NCI-H82 treated with DMSO at 0.1 percent for 48 hours (cell line): ENCODE data around the gene AGPAT3.

Experiments used
- DNase-seq: peaks from one replicate; lab custom pipeline; 2025; ENCODE audit not compliant: unreplicated experiment; lab: John Stamatoyannopoulos, UW

Gene AGPAT3

GRCh38 chr21:44012474-44013379 is 147.7 kb downstream of the AGPAT3 start:
- no peak for DNase-seq

- DNase-seq, result no peak
Observed at GRCh38 chr21:44013380-44014088, 148.5 kb downstream of the AGPAT3 start.

DNA sequence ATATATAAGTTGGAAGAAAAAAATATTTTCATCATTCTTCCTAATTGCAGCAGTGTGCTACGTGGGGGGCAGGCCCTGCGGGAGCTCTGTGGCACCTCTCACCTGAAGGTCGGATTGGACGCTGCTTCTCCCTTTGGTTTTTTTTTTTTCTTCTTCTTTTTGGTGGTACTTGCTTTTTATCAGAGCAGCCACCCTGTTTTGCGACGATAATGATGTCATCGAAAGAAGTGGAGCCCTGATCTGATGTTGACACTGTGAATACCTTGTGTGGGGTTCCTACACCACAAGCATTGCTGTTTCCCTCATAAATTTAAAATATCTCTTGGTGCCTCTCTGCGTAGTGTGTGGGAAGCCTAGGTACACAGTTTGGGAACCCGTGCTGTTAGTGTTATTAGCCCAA is 152.6 kb downstream of the AGPAT3 start:
- no peak for DNase-seq

DNA sequence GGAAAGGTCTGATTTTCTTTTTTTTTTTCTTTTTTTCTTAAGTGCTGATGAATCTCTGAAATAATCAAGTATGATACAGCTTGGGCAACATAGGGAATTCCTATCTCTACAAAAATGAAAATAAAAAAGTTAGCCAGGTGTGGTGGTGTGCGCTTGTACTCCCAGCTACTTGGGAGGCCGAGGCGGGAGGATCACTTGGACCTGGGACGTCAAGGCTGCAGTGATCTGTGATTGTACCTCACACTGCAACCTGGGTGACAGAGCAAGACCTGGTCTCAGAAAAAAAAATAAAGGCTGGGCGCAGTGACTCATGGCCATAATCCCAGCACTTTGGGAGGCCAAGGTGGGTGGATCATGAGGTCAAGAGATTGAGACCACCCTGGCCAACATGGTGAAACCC is 153.1 kb downstream of the AGPAT3 start:
- no peak for DNase-seq

GRCh38 chr21:44018813-44019567 is 154.0 kb downstream of the AGPAT3 start:
- peak; percentile 92 for DNase-seq

GRCh38 chr21:44019568-44019958 is 154.5 kb downstream of the AGPAT3 start:
- peak; percentile 92 for DNase-seq

DNA sequence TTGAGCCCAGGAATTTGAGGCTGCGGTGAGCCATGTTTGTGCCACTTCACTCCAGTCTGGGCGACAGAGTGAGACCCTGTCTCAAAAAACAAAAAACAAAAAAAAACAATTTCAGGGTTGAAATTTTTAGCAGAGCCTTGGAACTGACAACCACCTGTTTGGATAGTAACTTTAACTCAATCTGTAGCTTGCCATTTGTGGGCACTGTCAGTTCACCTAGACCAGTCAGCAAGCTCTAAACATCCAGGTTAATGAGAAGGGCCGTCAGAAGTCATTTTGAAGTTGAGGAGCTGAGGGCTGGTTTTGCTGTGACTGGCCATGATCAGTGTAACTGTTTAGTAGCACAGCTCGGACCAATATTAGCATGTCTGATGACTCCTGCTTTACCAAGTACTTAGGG is 155.5 kb downstream of the AGPAT3 start:
- peak; percentile 77 for DNase-seq

DNA sequence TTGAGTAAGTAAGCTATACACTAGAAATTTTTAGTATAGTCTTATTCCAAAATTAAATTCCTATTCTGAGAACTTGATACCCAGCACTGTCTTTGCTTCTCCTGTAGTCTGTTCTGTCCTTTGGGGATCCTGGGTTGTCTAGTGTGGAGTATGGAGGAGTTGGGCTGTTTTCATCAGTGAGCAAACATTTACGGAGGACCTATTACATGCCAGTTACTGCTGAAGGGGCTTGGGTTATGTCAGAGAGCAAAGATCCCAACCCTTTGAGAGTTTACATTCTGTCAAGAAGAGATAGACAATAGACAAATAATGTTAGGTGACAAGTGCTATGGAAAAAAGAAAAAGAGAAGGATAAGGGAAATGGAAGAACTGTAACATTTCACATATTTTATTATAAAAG is 156.0 kb downstream of the AGPAT3 start:
- DNase-seq, result peak; percentile 74

GRCh38 chr21:44024257-44024656 is 159.2 kb downstream of the AGPAT3 start:
- no peak for DNase-seq

- no peak for DNase-seq
Observed at GRCh38 chr21:44024887-44025353, 159.9 kb downstream of the AGPAT3 start.

DNA sequence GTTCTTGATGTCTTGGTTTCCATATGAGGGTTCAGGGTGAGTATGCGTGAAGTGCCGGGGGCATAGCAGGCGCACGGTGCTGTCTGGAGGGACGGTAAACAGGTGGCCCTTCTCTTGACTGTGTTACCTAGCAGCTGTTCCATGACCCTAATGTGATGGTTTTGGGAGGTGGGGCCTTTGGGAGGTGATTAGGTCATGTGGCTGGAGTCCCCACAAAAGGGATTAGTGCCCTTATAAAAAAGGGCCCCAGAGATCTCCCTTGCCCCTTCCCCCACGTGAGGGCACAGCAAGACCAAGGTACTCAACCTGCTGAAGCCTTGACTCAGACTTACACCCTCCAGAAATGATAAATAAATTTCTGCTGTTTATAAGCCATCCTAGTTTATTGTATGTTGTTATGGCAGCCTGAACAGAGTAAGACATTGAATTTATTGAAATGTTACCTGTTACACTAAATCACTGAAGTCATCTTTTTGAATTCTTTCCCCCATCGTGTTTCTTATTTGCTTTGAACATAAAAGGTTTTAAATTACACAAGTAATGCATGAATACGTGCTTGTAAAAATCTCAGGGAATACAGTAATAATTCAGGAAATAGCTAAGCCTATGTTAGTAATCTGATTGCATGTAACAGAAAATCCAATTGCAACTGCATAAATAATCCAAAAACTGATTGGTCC is 162.7 kb downstream of the AGPAT3 start:
- DNase-seq, result peak; percentile 69

DNA sequence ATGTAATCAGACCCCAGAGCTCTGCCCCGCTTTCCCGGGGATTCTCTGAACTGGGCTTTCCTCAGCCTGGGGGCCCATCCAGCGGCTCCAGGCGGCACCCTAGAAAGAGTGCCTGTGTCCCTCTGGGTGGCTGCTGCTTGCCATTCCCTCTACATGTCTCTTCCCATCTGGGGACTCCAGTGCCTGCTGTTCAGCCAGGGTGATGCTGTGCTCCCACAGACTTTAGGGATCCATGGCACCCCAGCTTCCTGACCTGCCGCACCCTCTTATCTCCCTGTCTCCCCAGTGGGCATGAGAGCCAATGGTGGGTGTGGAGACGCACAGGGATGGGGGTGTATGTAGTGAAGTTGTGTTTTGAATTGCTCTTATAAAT is 163.2 kb downstream of the AGPAT3 start:
- no peak for DNase-seq

DNA sequence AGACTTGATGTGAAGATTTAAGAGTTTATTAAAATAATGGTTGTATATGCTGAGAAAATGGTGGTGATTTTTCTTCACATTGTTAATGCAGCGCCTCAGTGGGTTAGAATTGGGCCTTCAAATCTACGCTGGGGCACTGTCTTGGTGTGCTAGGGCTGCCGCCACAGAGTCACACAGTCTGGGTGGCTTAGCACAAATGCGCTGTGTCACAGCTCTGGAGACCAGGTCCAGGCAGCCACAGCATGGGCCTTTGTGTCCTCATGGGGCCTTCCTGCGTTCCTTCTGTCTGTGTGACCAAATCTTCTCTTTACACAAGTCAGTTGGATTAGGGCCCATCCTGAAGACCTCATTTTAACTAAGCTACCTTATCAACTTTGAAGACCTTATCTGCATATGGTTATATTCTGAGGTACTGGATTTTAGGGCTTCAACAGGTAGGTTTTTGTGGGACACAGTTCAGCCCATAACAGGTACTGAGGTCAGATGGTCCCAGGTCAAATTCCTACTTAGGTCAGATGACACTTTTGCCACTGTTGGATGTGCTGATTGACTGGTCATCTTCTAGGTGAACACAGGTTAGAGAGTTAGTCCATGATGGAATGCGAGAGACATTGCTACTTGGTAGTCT is 164.6 kb downstream of the AGPAT3 start:
- DNase-seq, result no peak

- DNase-seq, result no peak
Observed at GRCh38 chr21:44035244-44035643, 170.2 kb downstream of the AGPAT3 start.
